CD4-positive, alpha-beta T cell (primary cell): ENCODE results near the gene MYO3B. TPM values are rescaled to one million over a fixed set of nuclear protein-coding genes. Genes with fewer than 3 reads are reported as not detected.

ENCODE experiments used
- ATAC-seq: fragments of 200-7000 bp; cut with Tn5 transposase; one replicate; pipeline ENCODE4 v1.10.0; 2022; ENCODE audit warnings: mild to moderate bottlenecking; ENCODE audit not compliant: poor library complexity
- CTCF ChIA-PET: fragments of 350-600 bp; sonication (Branson Sonifier 250); formaldehyde crosslinking; loops from one replicate; lab custom pipeline; 2021; ENCODE audit warnings: antibody characterized with exemption, inconsistent platforms; lab: Charles Lee
- POLR2A ChIA-PET: fragments of 350-600 bp; sonication (Branson Sonifier 250); formaldehyde crosslinking; loops from one replicate; lab custom pipeline; 2021; ENCODE audit warnings: antibody characterized with exemption, inconsistent platforms; lab: Charles Lee
- DNase-seq, 14 experiments: peaks; one replicate each; pipeline ENCODE4 v3.0.0-alpha.2; 2013 to 2020; ENCODE audit warnings: mixed read lengths in 2 of 14
- H3K27ac ChIP-seq, 2 donors: one replicate each; pipeline versions ENCODE4 v1.5.1 to v1.7.0; 2013; ENCODE audit warnings: low read length in 2 of 2, low read depth in 1 of 2, mild to moderate bottlenecking in 1 of 2
- H3K27me3 ChIP-seq, 2 experiments: 1 replicate in 1 of 2; 2 replicates in 1 of 2; pipeline versions ENCODE4 v1.6.1 to v1.7.0; 2013; ENCODE audit warnings: low read length in 2 of 2, control low read depth in 1 of 2, mild to moderate bottlenecking in 1 of 2, moderate library complexity in 1 of 2; ENCODE audit not compliant: insufficient read depth in 2 of 2, control insufficient read depth in 1 of 2
- H3K36me3 ChIP-seq: one replicate; pipeline ENCODE4 v1.6.1; 2013; ENCODE audit warnings: low read length, control low read depth; ENCODE audit not compliant: insufficient read depth
- H3K4me1 ChIP-seq: one replicate; pipeline ENCODE4 v1.6.1; 2013; ENCODE audit warnings: low read length, control low read depth; ENCODE audit not compliant: insufficient read depth
- H3K4me3 ChIP-seq: one replicate; pipeline ENCODE4 v1.5.1; 2013; ENCODE audit warnings: mild to moderate bottlenecking, low read length, moderate library complexity
- H3K9me3 ChIP-seq, 2 experiments: 1 replicate in 1 of 2; 2 replicates in 1 of 2; pipeline versions ENCODE4 v1.6.1 to v1.7.0; 2013; ENCODE audit warnings: low read length in 2 of 2, mild to moderate bottlenecking in 2 of 2, control low read depth in 1 of 2, moderate library complexity in 1 of 2; ENCODE audit not compliant: control insufficient read depth in 1 of 2, insufficient read depth in 1 of 2
- H3K27ac Mint-ChIP-seq: one replicate; pipeline ENCODE4 v1.8.0; 2020; ENCODE audit warnings: mixed read lengths
- H3K27me3 Mint-ChIP-seq: one replicate; pipeline ENCODE4 v1.8.0; 2021; ENCODE audit warnings: mixed read lengths
- H3K36me3 Mint-ChIP-seq: one replicate; pipeline ENCODE4 v1.8.0; 2021; ENCODE audit warnings: low read depth, mixed read lengths
- H3K4me1 Mint-ChIP-seq: one replicate; pipeline ENCODE4 v1.8.0; 2021; ENCODE audit warnings: low read depth, mixed read lengths
- H3K4me3 Mint-ChIP-seq: one replicate; pipeline ENCODE4 v1.8.0; 2020; ENCODE audit warnings: mild to moderate bottlenecking, mixed read lengths
- H3K9me3 Mint-ChIP-seq: one replicate; pipeline ENCODE4 v1.8.0; 2020; ENCODE audit warnings: mixed read lengths
- intact Hi-C, 2 experiments: fragments of 100-400 bp; cut with DNase I in 1 of 2; cut with micrococcal nuclease in 1 of 2; formaldehyde crosslinking; loops; one replicate each; pipeline versions ENCODE4 v1.15.1 to v1.9.0; 2023 to 2025; cut with DNase I, micrococcal nuclease
- total RNA-seq, 174 experiments: library from RNA in 2 of 174; stranded (reverse) in 2 of 174; gene quantifications; one replicate each; pipeline ENCODE4 v1.2.3 and lab custom pipeline; 2021 to 2026
- TF ChIP-seq, protein P1 (sequence below): fragments of 200-600 bp; IDR thresholded peaks from one replicate; pipeline ENCODE4 v1.8.0; 2022; ENCODE audit warnings: antibody characterized with exemption, mild to moderate bottlenecking

MYO3B gene
- total RNA-seq, 2 experiments from 2014 or later, result not detected

DNA sequence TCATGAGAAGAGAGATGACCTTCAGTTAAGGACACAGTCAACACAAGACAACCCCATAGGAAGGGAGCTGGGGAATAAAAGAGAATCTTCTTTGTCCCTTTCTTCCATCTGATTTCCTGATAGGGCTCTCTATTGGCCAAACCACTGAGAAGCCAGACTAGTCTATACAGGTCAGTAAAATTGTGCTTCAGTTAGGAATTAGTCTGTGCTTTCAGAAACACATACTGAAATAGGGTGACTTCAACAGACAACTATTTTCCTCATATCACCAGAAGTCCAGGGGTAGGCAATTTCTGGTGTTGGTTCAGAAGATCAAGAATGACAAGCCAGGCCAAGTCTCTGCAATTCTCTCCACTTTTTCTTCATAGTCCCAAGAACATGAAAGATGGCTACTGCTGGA is 385.5 kb downstream of the MYO3B start:
- TF ChIP-seq, protein P1, sequence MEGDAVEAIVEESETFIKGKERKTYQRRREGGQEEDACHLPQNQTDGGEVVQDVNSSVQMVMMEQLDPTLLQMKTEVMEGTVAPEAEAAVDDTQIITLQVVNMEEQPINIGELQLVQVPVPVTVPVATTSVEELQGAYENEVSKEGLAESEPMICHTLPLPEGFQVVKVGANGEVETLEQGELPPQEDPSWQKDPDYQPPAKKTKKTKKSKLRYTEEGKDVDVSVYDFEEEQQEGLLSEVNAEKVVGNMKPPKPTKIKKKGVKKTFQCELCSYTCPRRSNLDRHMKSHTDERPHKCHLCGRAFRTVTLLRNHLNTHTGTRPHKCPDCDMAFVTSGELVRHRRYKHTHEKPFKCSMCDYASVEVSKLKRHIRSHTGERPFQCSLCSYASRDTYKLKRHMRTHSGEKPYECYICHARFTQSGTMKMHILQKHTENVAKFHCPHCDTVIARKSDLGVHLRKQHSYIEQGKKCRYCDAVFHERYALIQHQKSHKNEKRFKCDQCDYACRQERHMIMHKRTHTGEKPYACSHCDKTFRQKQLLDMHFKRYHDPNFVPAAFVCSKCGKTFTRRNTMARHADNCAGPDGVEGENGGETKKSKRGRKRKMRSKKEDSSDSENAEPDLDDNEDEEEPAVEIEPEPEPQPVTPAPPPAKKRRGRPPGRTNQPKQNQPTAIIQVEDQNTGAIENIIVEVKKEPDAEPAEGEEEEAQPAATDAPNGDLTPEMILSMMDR, result no peak
- Histone ChIP-seq H3K27ac (no peak overlapping the region), H3K9me3 (no peaks in the 10 kb centered on the region), H3K4me1 (no peaks in the 10 kb centered on the region), H3K36me3 (no peaks in the 10 kb centered on the region), H3K27me3 (no peaks in the 10 kb centered on the region), H3K4me3 (no peak overlapping the region)
- intact Hi-C loops, result no loop called here
- ChIA-PET POLR2A (no interaction called here), CTCF (no interaction called here)
- ATAC-seq, result no peak
- no peaks in the 10 kb centered on the region for H3K36me3 Mint-ChIP-seq
- no peak overlapping the region for H3K27ac Mint-ChIP-seq
- no peaks in the 10 kb centered on the region for H3K9me3 Mint-ChIP-seq
- DNase-seq, result no peak
- H3K27me3 Mint-ChIP-seq, result peaks cover 7% of the 10 kb centered on the region
- no peak overlapping the region for H3K4me3 Mint-ChIP-seq
- H3K4me1 Mint-ChIP-seq, result no peaks in the 10 kb centered on the region

DNA sequence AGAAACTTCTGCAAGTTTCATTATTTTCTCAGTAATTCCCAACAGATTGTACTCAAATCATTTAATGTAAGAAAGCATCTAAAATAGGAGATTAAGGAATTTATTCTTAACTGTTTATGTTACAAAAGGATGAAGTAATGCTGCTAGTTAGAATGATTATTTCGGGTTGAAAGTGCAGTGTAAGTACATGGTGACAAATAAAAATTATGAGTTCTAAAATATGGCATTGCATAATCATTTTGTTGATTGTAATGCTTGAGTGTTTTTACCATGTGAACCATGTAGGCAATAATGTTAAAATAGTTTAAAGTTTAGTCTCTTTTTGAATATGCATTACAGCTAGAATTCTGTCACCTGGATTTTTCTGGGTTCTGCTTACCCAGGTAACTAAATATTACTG is 388.2 kb downstream of the MYO3B start:
- no peaks in the 10 kb centered on the region for H3K9me3 ChIP-seq
- no peaks in the 10 kb centered on the region for H3K36me3 ChIP-seq
- H3K27ac ChIP-seq, result no peak overlapping the region
- H3K27me3 ChIP-seq, result no peaks in the 10 kb centered on the region
- H3K27me3 Mint-ChIP-seq, result peaks cover 10% of the 10 kb centered on the region
- no peaks in the 10 kb centered on the region for H3K36me3 Mint-ChIP-seq
- no peak overlapping the region for H3K4me3 ChIP-seq
- H3K27ac Mint-ChIP-seq, result no peak overlapping the region
- H3K4me1 Mint-ChIP-seq, result no peaks in the 10 kb centered on the region
- ChIA-PET CTCF (interaction anchor here (1.1 kb wide), 1 partner anchor 10 kb away, joined by 3 read pairs; no protein-coding TSS in a partner anchor), POLR2A (no interaction called here)
- TF ChIP-seq, protein P1, result no peak
- ATAC-seq, result no peak
- H3K4me3 Mint-ChIP-seq, result no peak overlapping the region
- no peak for DNase-seq
- H3K9me3 Mint-ChIP-seq, result no peaks in the 10 kb centered on the region
- intact Hi-C loops, result no loop called here
- no peaks in the 10 kb centered on the region for H3K4me1 ChIP-seq

DNA sequence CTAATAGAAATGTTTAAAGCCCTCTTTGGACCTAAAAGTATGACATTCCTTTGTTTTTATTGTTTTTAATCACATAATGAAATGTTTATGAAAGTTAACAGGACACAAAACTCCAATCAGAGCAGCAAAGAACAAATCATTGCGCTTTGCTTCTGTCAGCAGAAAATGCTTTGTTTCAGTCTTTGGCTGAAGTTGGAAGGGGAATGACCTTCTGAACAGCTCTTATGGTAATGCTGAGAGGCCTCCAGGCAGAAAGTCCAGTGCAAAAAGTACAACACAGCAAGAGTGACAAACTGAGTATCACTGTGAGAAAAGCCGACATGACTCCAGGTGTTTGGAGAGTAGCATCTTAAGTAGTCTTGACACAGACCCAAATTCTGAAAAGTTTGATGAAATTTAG is 389.5 kb downstream of the MYO3B start:
- Histone ChIP-seq H3K27me3 (no peaks in the 10 kb centered on the region), H3K9me3 (no peaks in the 10 kb centered on the region), H3K4me3 (no peak overlapping the region), H3K36me3 (no peaks in the 10 kb centered on the region), H3K4me1 (no peaks in the 10 kb centered on the region), H3K27ac (no peak overlapping the region)
- Mint-ChIP-seq H3K36me3 (no peaks in the 10 kb centered on the region), H3K27ac (no peak overlapping the region), H3K4me3 (no peak overlapping the region), H3K4me1 (no peaks in the 10 kb centered on the region), H3K9me3 (no peaks in the 10 kb centered on the region), H3K27me3 (peaks cover 12% of the 10 kb centered on the region)
- intact Hi-C loops, result no loop called here
- no peak for DNase-seq
- ATAC-seq, result no peak
- ChIA-PET CTCF (no interaction called here), POLR2A (no interaction called here)
- TF ChIP-seq, protein P1, result no peak
